ENCODE data around the gene B4GALNT3. TPM values are rescaled to one million over a fixed set of nuclear protein-coding genes. Genes with fewer than 3 reads are reported as not detected.

B4GALNT3 gene
- total and polyA plus RNA-seq, 2 experiments from 2014 or later = 2.8 to 15.8 TPM

DNA sequence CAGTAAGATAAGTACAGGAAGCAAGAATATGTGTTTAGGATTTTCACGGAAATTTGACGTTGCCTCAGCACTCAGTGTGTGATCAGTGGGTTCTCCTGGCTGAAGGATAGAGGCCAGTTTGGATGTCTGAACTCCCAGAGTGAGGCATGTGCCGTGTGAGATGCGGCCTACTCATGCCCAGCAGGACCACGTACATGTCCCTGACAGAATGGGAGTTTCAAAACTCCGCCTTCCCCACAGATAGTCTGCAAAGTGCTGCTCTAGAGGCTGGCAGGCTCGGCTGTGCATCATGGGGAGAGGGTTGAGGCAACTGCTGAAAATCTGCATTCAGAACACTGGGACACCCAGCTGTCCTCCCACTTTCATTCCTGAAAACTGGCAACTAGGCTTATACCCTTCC lies 145.2 kb downstream of the B4GALNT3 start:
- no peak overlapping the region for H3K4me2 ChIP-seq
- no peaks in the 10 kb centered on the region for H3K27me3 ChIP-seq (ENCODE audit: insufficient read depth)
- Mint-ChIP-seq H3K4me1 (peaks cover 8% of the 10 kb centered on the region), H3K36me3 (ENCODE audit: low read depth) (no peaks in the 10 kb centered on the region), H3K27me3 (ENCODE audit: insufficient read depth, low read depth, poor library complexity) (peaks cover 2% of the 10 kb centered on the region), H3K4me3 (no peak overlapping the region), H3K27ac (no peak overlapping the region), H3K9me3 (no peaks in the 10 kb centered on the region)
- no peak overlapping the region for H3K27ac ChIP-seq (ENCODE audit: low read depth)
- H3K79me2 ChIP-seq (replicated peaks; ENCODE audit: insufficient read depth) = no peaks in the 10 kb centered on the region
- no peaks in the 10 kb centered on the region for H3F3A ChIP-seq (replicated peaks; ENCODE audit: low read depth)
- no peaks in the 10 kb centered on the region for H4K20me1 ChIP-seq (replicated peaks; ENCODE audit: insufficient read depth)
- no peaks in the 10 kb centered on the region for H3K4me1 ChIP-seq (ENCODE audit: insufficient read depth)
- peak overlapping the region; percentile 59; the same call in 1 of the 2 replicates for H2AFZ ChIP-seq
- H3K4me3 ChIP-seq = no peak overlapping the region
- no peaks in the 10 kb centered on the region for H3K9me2 ChIP-seq (ENCODE audit: insufficient read depth)
- H3K36me3 ChIP-seq (ENCODE audit: insufficient read depth) = no peaks in the 10 kb centered on the region
- DNase-seq (ENCODE audit: low spot score) = no peak
- no peak for TF ChIP-seq JUNB (IDR thresholded peaks at IDR 0.05; ENCODE audit: unreplicated experiment)
- no peak for TF ChIP-seq EZH2phosphoT487 (IDR thresholded peaks at IDR 0.05; ENCODE audit: unreplicated experiment)
- TF ChIP-seq, protein P1, sequence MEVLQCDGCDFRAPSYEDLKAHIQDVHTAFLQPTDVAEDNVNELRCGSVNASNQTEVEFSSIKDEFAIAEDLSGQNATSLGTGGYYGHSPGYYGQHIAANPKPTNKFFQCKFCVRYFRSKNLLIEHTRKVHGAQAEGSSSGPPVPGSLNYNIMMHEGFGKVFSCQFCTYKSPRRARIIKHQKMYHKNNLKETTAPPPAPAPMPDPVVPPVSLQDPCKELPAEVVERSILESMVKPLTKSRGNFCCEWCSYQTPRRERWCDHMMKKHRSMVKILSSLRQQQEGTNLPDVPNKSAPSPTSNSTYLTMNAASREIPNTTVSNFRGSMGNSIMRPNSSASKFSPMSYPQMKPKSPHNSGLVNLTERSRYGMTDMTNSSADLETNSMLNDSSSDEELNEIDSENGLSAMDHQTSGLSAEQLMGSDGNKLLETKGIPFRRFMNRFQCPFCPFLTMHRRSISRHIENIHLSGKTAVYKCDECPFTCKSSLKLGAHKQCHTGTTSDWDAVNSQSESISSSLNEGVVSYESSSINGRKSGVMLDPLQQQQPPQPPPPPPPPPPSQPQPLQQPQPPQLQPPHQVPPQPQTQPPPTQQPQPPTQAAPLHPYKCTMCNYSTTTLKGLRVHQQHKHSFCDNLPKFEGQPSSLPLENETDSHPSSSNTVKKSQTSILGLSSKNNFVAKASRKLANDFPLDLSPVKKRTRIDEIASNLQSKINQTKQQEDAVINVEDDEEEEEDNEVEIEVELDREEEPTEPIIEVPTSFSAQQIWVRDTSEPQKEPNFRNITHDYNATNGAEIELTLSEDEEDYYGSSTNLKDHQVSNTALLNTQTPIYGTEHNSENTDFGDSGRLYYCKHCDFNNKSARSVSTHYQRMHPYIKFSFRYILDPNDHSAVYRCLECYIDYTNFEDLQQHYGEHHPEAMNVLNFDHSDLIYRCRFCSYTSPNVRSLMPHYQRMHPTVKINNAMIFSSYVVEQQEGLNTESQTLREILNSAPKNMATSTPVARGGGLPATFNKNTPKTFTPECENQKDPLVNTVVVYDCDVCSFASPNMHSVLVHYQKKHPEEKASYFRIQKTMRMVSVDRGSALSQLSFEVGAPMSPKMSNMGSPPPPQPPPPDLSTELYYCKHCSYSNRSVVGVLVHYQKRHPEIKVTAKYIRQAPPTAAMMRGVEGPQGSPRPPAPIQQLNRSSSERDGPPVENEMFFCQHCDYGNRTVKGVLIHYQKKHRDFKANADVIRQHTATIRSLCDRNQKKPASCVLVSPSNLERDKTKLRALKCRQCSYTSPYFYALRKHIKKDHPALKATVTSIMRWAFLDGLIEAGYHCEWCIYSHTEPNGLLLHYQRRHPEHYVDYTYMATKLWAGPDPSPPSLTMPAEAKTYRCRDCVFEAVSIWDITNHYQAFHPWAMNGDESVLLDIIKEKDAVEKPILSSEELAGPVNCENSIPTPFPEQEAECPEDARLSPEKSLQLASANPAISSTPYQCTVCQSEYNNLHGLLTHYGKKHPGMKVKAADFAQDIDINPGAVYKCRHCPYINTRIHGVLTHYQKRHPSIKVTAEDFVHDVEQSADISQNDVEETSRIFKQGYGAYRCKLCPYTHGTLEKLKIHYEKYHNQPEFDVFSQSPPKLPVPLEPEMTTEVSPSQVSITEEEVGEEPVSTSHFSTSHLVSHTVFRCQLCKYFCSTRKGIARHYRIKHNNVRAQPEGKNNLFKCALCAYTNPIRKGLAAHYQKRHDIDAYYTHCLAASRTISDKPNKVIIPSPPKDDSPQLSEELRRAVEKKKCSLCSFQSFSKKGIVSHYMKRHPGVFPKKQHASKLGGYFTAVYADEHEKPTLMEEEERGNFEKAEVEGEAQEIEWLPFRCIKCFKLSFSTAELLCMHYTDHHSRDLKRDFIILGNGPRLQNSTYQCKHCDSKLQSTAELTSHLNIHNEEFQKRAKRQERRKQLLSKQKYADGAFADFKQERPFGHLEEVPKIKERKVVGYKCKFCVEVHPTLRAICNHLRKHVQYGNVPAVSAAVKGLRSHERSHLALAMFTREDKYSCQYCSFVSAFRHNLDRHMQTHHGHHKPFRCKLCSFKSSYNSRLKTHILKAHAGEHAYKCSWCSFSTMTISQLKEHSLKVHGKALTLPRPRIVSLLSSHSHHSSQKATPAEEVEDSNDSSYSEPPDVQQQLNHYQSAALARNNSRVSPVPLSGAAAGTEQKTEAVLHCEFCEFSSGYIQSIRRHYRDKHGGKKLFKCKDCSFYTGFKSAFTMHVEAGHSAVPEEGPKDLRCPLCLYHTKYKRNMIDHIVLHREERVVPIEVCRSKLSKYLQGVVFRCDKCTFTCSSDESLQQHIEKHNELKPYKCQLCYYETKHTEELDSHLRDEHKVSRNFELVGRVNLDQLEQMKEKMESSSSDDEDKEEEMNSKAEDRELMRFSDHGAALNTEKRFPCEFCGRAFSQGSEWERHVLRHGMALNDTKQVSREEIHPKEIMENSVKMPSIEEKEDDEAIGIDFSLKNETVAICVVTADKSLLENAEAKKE (CRISPR knock-in tag; IDR thresholded peaks at IDR 0.05) = no peak
- TF ChIP-seq ZNF114 (CRISPR knock-in tag; IDR thresholded peaks at IDR 0.05) = no peak
- no peak for TF ChIP-seq ZNF331 (CRISPR knock-in tag; IDR thresholded peaks at IDR 0.05; ENCODE audit: low read depth)
- no peak for TF ChIP-seq STAT1 (IDR thresholded peaks at IDR 0.05; ENCODE audit: unreplicated experiment)
- TF ChIP-seq, protein P2, sequence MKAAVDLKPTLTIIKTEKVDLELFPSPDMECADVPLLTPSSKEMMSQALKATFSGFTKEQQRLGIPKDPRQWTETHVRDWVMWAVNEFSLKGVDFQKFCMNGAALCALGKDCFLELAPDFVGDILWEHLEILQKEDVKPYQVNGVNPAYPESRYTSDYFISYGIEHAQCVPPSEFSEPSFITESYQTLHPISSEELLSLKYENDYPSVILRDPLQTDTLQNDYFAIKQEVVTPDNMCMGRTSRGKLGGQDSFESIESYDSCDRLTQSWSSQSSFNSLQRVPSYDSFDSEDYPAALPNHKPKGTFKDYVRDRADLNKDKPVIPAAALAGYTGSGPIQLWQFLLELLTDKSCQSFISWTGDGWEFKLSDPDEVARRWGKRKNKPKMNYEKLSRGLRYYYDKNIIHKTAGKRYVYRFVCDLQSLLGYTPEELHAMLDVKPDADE (IDR thresholded peaks at IDR 0.05) = no peak
- no peak for TF ChIP-seq EZH2 (IDR thresholded peaks at IDR 0.05; ENCODE audit: low read depth, unreplicated experiment)
- TF ChIP-seq POLR2AphosphoS5 (IDR thresholded peaks at IDR 0.05; ENCODE audit: low read depth) = no peak
- TF ChIP-seq, protein P3, sequence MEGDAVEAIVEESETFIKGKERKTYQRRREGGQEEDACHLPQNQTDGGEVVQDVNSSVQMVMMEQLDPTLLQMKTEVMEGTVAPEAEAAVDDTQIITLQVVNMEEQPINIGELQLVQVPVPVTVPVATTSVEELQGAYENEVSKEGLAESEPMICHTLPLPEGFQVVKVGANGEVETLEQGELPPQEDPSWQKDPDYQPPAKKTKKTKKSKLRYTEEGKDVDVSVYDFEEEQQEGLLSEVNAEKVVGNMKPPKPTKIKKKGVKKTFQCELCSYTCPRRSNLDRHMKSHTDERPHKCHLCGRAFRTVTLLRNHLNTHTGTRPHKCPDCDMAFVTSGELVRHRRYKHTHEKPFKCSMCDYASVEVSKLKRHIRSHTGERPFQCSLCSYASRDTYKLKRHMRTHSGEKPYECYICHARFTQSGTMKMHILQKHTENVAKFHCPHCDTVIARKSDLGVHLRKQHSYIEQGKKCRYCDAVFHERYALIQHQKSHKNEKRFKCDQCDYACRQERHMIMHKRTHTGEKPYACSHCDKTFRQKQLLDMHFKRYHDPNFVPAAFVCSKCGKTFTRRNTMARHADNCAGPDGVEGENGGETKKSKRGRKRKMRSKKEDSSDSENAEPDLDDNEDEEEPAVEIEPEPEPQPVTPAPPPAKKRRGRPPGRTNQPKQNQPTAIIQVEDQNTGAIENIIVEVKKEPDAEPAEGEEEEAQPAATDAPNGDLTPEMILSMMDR (conservative IDR thresholded peaks at IDR 0.05; ENCODE audit: low read depth in 2 of 2) = no peak
- TF ChIP-seq, protein P4, sequence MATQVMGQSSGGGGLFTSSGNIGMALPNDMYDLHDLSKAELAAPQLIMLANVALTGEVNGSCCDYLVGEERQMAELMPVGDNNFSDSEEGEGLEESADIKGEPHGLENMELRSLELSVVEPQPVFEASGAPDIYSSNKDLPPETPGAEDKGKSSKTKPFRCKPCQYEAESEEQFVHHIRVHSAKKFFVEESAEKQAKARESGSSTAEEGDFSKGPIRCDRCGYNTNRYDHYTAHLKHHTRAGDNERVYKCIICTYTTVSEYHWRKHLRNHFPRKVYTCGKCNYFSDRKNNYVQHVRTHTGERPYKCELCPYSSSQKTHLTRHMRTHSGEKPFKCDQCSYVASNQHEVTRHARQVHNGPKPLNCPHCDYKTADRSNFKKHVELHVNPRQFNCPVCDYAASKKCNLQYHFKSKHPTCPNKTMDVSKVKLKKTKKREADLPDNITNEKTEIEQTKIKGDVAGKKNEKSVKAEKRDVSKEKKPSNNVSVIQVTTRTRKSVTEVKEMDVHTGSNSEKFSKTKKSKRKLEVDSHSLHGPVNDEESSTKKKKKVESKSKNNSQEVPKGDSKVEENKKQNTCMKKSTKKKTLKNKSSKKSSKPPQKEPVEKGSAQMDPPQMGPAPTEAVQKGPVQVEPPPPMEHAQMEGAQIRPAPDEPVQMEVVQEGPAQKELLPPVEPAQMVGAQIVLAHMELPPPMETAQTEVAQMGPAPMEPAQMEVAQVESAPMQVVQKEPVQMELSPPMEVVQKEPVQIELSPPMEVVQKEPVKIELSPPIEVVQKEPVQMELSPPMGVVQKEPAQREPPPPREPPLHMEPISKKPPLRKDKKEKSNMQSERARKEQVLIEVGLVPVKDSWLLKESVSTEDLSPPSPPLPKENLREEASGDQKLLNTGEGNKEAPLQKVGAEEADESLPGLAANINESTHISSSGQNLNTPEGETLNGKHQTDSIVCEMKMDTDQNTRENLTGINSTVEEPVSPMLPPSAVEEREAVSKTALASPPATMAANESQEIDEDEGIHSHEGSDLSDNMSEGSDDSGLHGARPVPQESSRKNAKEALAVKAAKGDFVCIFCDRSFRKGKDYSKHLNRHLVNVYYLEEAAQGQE (IDR thresholded peaks at IDR 0.05; ENCODE audit: unreplicated experiment) = no peak
- no peak for TF ChIP-seq CREB1 (CRISPR knock-in tag; IDR thresholded peaks at IDR 0.05; ENCODE audit: low read depth)
- no peak for TF ChIP-seq NANOG (IDR thresholded peaks at IDR 0.05; ENCODE audit: borderline replicate concordance)
- no peak for ATAC-seq
